ENCODE data around the gene RRAS2. TPM values are rescaled to one million over a fixed set of nuclear protein-coding genes. Genes with fewer than 3 reads are reported as not detected.

The RRAS2 gene
- total RNA-seq, 2 donors from 2014 or later, result 75.1 to 99.7 TPM

- no peak for TF ChIP-seq CTCF (conservative IDR thresholded peaks at IDR 0.05)
- peaks cover 14% of the 10 kb centered on the region for H3K4me1 Mint-ChIP-seq
- Histone ChIP-seq H3K4me3 (ENCODE audit: low read length) (no peak overlapping the region), H3K4me1 (ENCODE audit: control insufficient read depth, insufficient read depth, low read length) (peaks cover 5% of the 10 kb centered on the region), H3K36me3 (ENCODE audit: control insufficient read depth, insufficient read depth, low read length) (no peaks in the 10 kb centered on the region), H3K9me3 (ENCODE audit: control insufficient read depth, low read length) (no peaks in the 10 kb centered on the region), H3K27ac (ENCODE audit: low read depth, low read length) (no peak overlapping the region), H3K9ac (ENCODE audit: extremely low read depth, low read length, poor library complexity, severe bottlenecking) (no peak overlapping the region), H3K27me3 (ENCODE audit: control insufficient read depth, insufficient read depth, low read length, poor library complexity, severe bottlenecking) (peaks cover 45% of the 10 kb centered on the region)
- H3K27me3 Mint-ChIP-seq (ENCODE audit: insufficient read depth), result peaks cover 39% of the 10 kb centered on the region
- no peak overlapping the region for H3K4me3 Mint-ChIP-seq
- DNase-seq, result no peak
- H3K36me3 Mint-ChIP-seq (ENCODE audit: low read depth), result no peaks in the 10 kb centered on the region
- H3K9me3 Mint-ChIP-seq, result no peaks in the 10 kb centered on the region
- no peak overlapping the region for H3K27ac Mint-ChIP-seq
- 44 to 92% methylated on average over 1 to 3 of the region's 4 CpGs for WGBS, 2 experiments (ENCODE audit: insufficient coverage in 1 of 2, insufficient read length in 1 of 2)
Measured at GRCh38 chr11:14381968-14382367, 23.0 kb upstream of the RRAS2 start.

- Histone ChIP-seq H3K4me1 (ENCODE audit: control insufficient read depth, insufficient read depth, low read length) (peaks cover 5% of the 10 kb centered on the region), H3K27me3 (ENCODE audit: control insufficient read depth, insufficient read depth, low read length, poor library complexity, severe bottlenecking) (peaks cover 45% of the 10 kb centered on the region), H3K4me3 (ENCODE audit: low read length) (peak overlapping the region; percentile 76), H3K9me3 (ENCODE audit: control insufficient read depth, low read length) (no peaks in the 10 kb centered on the region), H3K36me3 (ENCODE audit: control insufficient read depth, insufficient read depth, low read length) (no peaks in the 10 kb centered on the region), H3K9ac (ENCODE audit: extremely low read depth, low read length, poor library complexity, severe bottlenecking) (no peak overlapping the region), H3K27ac (ENCODE audit: low read depth, low read length) (no peak overlapping the region)
- Mint-ChIP-seq H3K9me3 (no peaks in the 10 kb centered on the region), H3K4me3 (peak overlapping the region; percentile 53), H3K27me3 (ENCODE audit: insufficient read depth) (peaks cover 39% of the 10 kb centered on the region), H3K4me1 (peaks cover 14% of the 10 kb centered on the region), H3K27ac (no peak overlapping the region), H3K36me3 (ENCODE audit: low read depth) (no peaks in the 10 kb centered on the region)
- TF ChIP-seq CTCF (conservative IDR thresholded peaks at IDR 0.05), result no peak
- WGBS, 2 experiments (ENCODE audit: insufficient coverage in 1 of 2, insufficient read length in 1 of 2), result 0 to 2% methylated on average over 22 to 54 of the region's 54 CpGs
- DNase-seq, result peak; percentile 88
Measured at GRCh38 chr11:14380947-14381561, 22.1 kb upstream of the RRAS2 start.

GRCh38 chr11:14380125-14380936 lies 21.3 kb upstream of the RRAS2 start:
- Histone ChIP-seq H3K27me3 (ENCODE audit: control insufficient read depth, insufficient read depth, low read length, poor library complexity, severe bottlenecking) (peaks cover 45% of the 10 kb centered on the region), H3K4me1 (ENCODE audit: control insufficient read depth, insufficient read depth, low read length) (peaks cover 5% of the 10 kb centered on the region), H3K9ac (ENCODE audit: extremely low read depth, low read length, poor library complexity, severe bottlenecking) (no peak overlapping the region), H3K27ac (ENCODE audit: low read depth, low read length) (no peak overlapping the region), H3K9me3 (ENCODE audit: control insufficient read depth, low read length) (no peaks in the 10 kb centered on the region), H3K36me3 (ENCODE audit: control insufficient read depth, insufficient read depth, low read length) (no peaks in the 10 kb centered on the region), H3K4me3 (ENCODE audit: low read length) (peak overlapping the region; percentile 76)
- Mint-ChIP-seq H3K27ac (no peak overlapping the region), H3K4me1 (peaks cover 15% of the 10 kb centered on the region), H3K36me3 (ENCODE audit: low read depth) (no peaks in the 10 kb centered on the region), H3K4me3 (peak overlapping the region; percentile 53), H3K9me3 (no peaks in the 10 kb centered on the region), H3K27me3 (ENCODE audit: insufficient read depth) (peaks cover 39% of the 10 kb centered on the region)
- DNase-seq, result no peak
- WGBS, 2 experiments (ENCODE audit: insufficient coverage in 1 of 2, insufficient read length in 1 of 2), result 71 to 89% methylated on average over 5 to 13 of the region's 14 CpGs
- TF ChIP-seq CTCF (conservative IDR thresholded peaks at IDR 0.05), result no peak
